Vagina (tissue), 2 donors: Measurements from ENCODE around the gene GCM1.

Source experiments
- POLR2A ChIP-seq, 2 donors: fragments of 450-650 bp; IDR thresholded peaks; one replicate each; pipeline ENCODE4 v1.6.1; 2017; ENCODE audit warnings: antibody characterized with exemption in 2 of 2, mild to moderate bottlenecking in 2 of 2, moderate library complexity in 2 of 2
- POLR2AphosphoS5 ChIP-seq, 2 donors: sonication (generic); formaldehyde crosslinking; IDR thresholded peaks; one replicate each; pipeline ENCODE4 v1.9.0; 2017; ENCODE audit warnings: antibody characterized with exemption in 2 of 2, mild to moderate bottlenecking in 2 of 2, low read depth in 1 of 2; ENCODE audit not compliant: insufficient read depth in 1 of 2
- TF ChIP-seq, protein P1 (sequence below), 3 experiments: fragments of 450-650 bp in 2 of 3; fragments of 200-600 bp in 1 of 3; sonication (generic) in 1 of 3; IDR thresholded peaks; one replicate each; pipeline ENCODE4 v1.5.1; 2017 to 2019; ENCODE audit warnings: antibody characterized with exemption in 3 of 3, mild to moderate bottlenecking in 2 of 3, moderate library complexity in 2 of 3

DNA sequence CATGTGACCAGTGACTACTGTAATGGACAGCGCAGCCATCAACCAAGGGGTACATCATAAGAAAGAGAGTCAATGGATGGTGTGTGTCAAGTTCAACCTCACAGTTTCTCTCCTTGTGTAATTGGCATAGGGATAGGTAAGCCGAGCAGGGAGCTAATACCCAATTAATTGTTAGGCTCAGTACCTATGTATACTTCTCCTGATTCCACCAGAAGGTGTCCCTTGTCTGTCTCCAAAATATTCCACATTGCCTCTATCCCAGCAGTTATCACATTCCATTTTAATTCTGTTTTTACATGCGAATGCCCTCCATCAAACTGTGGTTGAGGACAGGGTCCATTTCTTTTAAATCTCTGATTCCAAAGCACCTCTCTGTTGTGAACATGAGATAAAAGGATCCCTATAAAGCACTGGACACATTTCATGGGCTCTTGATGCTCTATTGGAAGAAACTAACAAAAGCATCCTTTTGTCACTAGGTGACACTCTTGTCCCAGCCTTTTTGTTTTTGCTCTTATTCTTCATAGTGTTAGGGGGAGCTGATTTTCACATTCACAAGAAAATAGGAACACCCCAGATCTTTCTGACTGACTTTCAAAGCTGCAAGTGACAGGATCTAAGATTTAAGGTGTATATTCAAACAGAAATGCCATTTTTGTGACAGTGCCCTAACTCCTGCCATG lies 44.5 kb downstream of the GCM1 start:
- TF ChIP-seq, protein P1, sequence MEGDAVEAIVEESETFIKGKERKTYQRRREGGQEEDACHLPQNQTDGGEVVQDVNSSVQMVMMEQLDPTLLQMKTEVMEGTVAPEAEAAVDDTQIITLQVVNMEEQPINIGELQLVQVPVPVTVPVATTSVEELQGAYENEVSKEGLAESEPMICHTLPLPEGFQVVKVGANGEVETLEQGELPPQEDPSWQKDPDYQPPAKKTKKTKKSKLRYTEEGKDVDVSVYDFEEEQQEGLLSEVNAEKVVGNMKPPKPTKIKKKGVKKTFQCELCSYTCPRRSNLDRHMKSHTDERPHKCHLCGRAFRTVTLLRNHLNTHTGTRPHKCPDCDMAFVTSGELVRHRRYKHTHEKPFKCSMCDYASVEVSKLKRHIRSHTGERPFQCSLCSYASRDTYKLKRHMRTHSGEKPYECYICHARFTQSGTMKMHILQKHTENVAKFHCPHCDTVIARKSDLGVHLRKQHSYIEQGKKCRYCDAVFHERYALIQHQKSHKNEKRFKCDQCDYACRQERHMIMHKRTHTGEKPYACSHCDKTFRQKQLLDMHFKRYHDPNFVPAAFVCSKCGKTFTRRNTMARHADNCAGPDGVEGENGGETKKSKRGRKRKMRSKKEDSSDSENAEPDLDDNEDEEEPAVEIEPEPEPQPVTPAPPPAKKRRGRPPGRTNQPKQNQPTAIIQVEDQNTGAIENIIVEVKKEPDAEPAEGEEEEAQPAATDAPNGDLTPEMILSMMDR (IDR thresholded peaks at IDR 0.05) = no peak
- TF ChIP-seq POLR2AphosphoS5 (IDR thresholded peaks at IDR 0.05; ENCODE audit: insufficient read depth in 1 of 2, low read depth in 1 of 2) (no peak), POLR2A (IDR thresholded peaks at IDR 0.05) (no peak)
